Tibial nerve (tissue), 3 donors: ENCODE data around the gene DUOXA2.
"Not testable (repeated sequence)": the region's sequence is repeated elsewhere in the genome, so short reads cannot be mapped to it uniquely, and the experiment has no call there.

Experiments used
- POLR2A ChIP-seq, 2 donors: fragments of 450-650 bp; IDR thresholded peaks; one replicate each; pipeline ENCODE4 v1.6.1; 2017; ENCODE audit warnings: antibody characterized with exemption in 2 of 2, mild to moderate bottlenecking in 2 of 2, moderate library complexity in 2 of 2
- TF ChIP-seq, protein P1 (sequence below), 5 experiments: fragments of 200-600 bp in 3 of 5; fragments of 450-650 bp in 2 of 5; sonication (generic) in 3 of 5; IDR thresholded peaks; one replicate each; pipeline ENCODE4 v1.5.1; 2016 to 2019; ENCODE audit warnings: antibody characterized with exemption in 5 of 5, mild to moderate bottlenecking in 3 of 5, moderate library complexity in 2 of 5

DNA sequence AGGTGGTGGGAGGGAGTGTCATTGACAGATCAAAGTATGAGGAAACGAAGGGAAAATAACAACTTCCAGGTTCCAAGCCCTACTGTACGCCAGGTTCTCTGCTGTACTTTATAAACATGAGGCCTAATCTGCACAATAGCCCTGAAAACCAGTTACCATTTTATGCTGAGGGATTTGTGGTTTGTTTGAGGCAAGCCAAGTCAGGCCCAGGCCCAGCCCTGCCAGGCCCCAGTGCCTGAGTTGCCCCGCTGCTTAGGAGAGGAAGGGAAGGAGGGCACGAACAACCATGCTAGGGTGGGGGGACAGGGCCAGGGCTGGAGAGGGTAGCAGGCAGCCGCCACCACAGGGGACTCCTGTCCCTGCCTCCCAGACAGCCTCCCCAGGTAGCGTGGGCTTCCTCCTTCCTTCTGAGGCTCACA, 44.2 kb upstream of the DUOXA2 start:
- TF ChIP-seq POLR2A (IDR thresholded peaks at IDR 0.05), result not testable (repeated sequence)
- TF ChIP-seq, protein P1, sequence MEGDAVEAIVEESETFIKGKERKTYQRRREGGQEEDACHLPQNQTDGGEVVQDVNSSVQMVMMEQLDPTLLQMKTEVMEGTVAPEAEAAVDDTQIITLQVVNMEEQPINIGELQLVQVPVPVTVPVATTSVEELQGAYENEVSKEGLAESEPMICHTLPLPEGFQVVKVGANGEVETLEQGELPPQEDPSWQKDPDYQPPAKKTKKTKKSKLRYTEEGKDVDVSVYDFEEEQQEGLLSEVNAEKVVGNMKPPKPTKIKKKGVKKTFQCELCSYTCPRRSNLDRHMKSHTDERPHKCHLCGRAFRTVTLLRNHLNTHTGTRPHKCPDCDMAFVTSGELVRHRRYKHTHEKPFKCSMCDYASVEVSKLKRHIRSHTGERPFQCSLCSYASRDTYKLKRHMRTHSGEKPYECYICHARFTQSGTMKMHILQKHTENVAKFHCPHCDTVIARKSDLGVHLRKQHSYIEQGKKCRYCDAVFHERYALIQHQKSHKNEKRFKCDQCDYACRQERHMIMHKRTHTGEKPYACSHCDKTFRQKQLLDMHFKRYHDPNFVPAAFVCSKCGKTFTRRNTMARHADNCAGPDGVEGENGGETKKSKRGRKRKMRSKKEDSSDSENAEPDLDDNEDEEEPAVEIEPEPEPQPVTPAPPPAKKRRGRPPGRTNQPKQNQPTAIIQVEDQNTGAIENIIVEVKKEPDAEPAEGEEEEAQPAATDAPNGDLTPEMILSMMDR (IDR thresholded peaks at IDR 0.05), result not testable (repeated sequence)
